ENCODE data around the gene ZNF862. TPM values are rescaled to one million over a fixed set of nuclear protein-coding genes. Genes with fewer than 3 reads are reported as not detected.

ZNF862 gene
- polyA plus RNA-seq, 1 of the 3 experiments (the other 2 are of a cell fraction) = 17.3 TPM

GRCh38 chr7:149859369-149859768 is 21.2 kb downstream of the ZNF862 start (continued):
- no peak for TF ChIP-seq ELF1 (IDR thresholded peaks at IDR 0.05)
- no peak for TF ChIP-seq RFX5 (IDR thresholded peaks at IDR 0.05; ENCODE audit: low read length)
- TF ChIP-seq POLR2AphosphoS5 (IDR thresholded peaks at IDR 0.05; ENCODE audit: low read depth, low read length) = no peak

- 83% methylated on average over 4 of the region's 4 CpGs for WGBS (ENCODE audit: low lambda C conversion rate)
- Histone ChIP-seq H3F3A (replicated peaks; ENCODE audit: insufficient read depth) (no peaks in the 10 kb centered on the region), H3K9ac (no peak overlapping the region), H3K79me2 (ENCODE audit: insufficient read depth) (no peaks in the 10 kb centered on the region), H3K36me3 (replicated peaks in 1 of 2; ENCODE audit: control insufficient read depth in 1 of 2, insufficient read depth in 2 of 2, low read length in 1 of 2) (peaks cover 4 to 45% of the 10 kb centered on the region in 2 experiments), H3K9me3 (no peaks in the 10 kb centered on the region), H2AFZ (ENCODE audit: low read depth) (no peak overlapping the region), H3K9me2 (no peaks in the 10 kb centered on the region), H3K27ac (ENCODE audit: low read depth in 2 of 2, low read length in 1 of 2) (no peak overlapping the region), H3K4me2 (no peak overlapping the region), H4K20me1 (ENCODE audit: insufficient read depth) (no peaks in the 10 kb centered on the region), H3K27me3 (ENCODE audit: insufficient read depth) (no peaks in the 10 kb centered on the region), H3K4me1 (ENCODE audit: control insufficient read depth in 1 of 2, insufficient read depth in 2 of 2, low read depth in 1 of 2, low read length in 1 of 2) (peaks cover 12 to 13% of the 10 kb centered on the region in 2 experiments), H3K4me3 (ENCODE audit: low read depth in 2 of 2, low read length in 1 of 2) (no peak overlapping the region)
- POLR2A ChIA-PET = no interaction called here
- no peak for TF ChIP-seq MEF2A (IDR thresholded peaks at IDR 0.05; ENCODE audit: borderline replicate concordance, low read depth)
- TF ChIP-seq POLR2AphosphoS5 (IDR thresholded peaks at IDR 0.05; ENCODE audit: low read depth, low read length) = no peak
- no peak for TF ChIP-seq CHD2 (IDR thresholded peaks at IDR 0.05; ENCODE audit: low read length, partially characterized antibody)
- TF ChIP-seq MAX (IDR thresholded peaks at IDR 0.05; ENCODE audit: low read depth) = no peak
- no peak for TF ChIP-seq EP300 (IDR thresholded peaks at IDR 0.05; ENCODE audit: borderline replicate concordance in 1 of 2, low read depth in 1 of 2, low read length in 1 of 2)
- TF ChIP-seq GABPA (IDR thresholded peaks at IDR 0.05; ENCODE audit: low read depth) = no peak
- TF ChIP-seq RAD21 (IDR thresholded peaks at IDR 0.05; ENCODE audit: low read length) = no peak
- no peak for TF ChIP-seq SMC3 (IDR thresholded peaks at IDR 0.05; ENCODE audit: low read depth, low read length)
- TF ChIP-seq NRF1 (IDR thresholded peaks at IDR 0.05; ENCODE audit: low read depth, low read length) = no peak
- TF ChIP-seq FOXM1 (IDR thresholded peaks at IDR 0.05; ENCODE audit: low read depth) = no peak
- no peak for TF ChIP-seq TEAD4 (IDR thresholded peaks at IDR 0.05; ENCODE audit: borderline replicate concordance, insufficient read depth)
- no peak for TF ChIP-seq RFX5 (IDR thresholded peaks at IDR 0.05; ENCODE audit: low read length)
- no peak for TF ChIP-seq RXRA (IDR thresholded peaks at IDR 0.05; ENCODE audit: borderline replicate concordance, low read depth)
- no peak for TF ChIP-seq USF1 (IDR thresholded peaks at IDR 0.05; ENCODE audit: borderline replicate concordance, low read depth)
- CTCF ChIA-PET = interaction anchor here (0.6 to 2.7 kb wide), 3 partner anchors 13 to 599 kb away, joined by 3 to 8 read pairs (median 6); no protein-coding TSS in a partner anchor
- DNase-seq = no peak
Measured at GRCh38 chr7:149859876-149860275, 21.7 kb downstream of the ZNF862 start.
